T-helper 17 cell (primary cell): ENCODE data around the gene TFDP3. TPM values are rescaled to one million over a fixed set of nuclear protein-coding genes. Genes with fewer than 3 reads are reported as not detected.

Experiments used
- ATAC-seq: fragments of 150-1000 bp; cut with Tn5 transposase; 2 replicates; pipeline ENCODE4 v1.10.0; 2021; ENCODE audit warnings: mild to moderate bottlenecking, moderate library complexity
- DNase-seq, 3 donors: peaks; one replicate each; pipeline versions ENCODE4 v3.0.0 to v3.0.0-alpha.2; 2020 to 2021
- H3K9me3 ChIP-seq: one replicate; pipeline ENCODE4 v1.7.0; 2013; ENCODE audit warnings: low read length, mild to moderate bottlenecking; ENCODE audit not compliant: control insufficient read depth, poor library complexity, severe bottlenecking
- H3K27ac Mint-ChIP-seq: one replicate; pipeline ENCODE4 v1.8.0; 2022; ENCODE audit warnings: mild to moderate bottlenecking, moderate library complexity, mixed read lengths
- H3K27me3 Mint-ChIP-seq: one replicate; pipeline ENCODE4 v1.8.0; 2022; ENCODE audit warnings: mixed read lengths
- H3K36me3 Mint-ChIP-seq: one replicate; pipeline ENCODE4 v1.8.0; 2022; ENCODE audit warnings: low read depth, mixed read lengths
- H3K4me1 Mint-ChIP-seq: one replicate; pipeline ENCODE4 v1.8.0; 2022; ENCODE audit warnings: mild to moderate bottlenecking, mixed read lengths
- H3K4me3 Mint-ChIP-seq: one replicate; pipeline ENCODE4 v1.8.0; 2022; ENCODE audit warnings: mild to moderate bottlenecking, moderate library complexity, mixed read lengths
- total RNA-seq, 4 donors: library from RNA in 2 of 4; stranded (reverse) in 2 of 4; gene quantifications; one replicate each; pipeline ENCODE4 v1.2.3 and lab custom pipeline; 2022 to 2026

The TFDP3 gene
- total RNA-seq, 2 donors from 2014 or later: not detected

DNA sequence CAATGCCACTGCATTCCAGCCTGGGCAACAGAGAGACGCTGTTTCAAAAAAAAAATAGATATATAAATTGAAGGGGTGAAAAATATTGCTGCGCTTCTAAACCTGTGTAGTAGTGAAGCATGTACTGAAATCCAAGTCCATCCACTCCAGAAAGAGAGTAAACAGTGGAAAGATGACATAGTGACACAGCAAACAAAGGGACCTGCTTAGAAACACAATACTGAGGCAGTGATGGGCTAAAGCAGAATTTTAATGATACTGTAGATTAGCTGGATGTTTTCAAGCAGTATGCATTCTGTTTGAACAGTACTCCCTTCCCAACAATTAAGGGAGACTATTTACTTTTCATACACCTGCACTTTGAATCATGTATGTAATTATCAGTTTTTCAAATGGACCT is 42.5 kb downstream of the TFDP3 start:
- Mint-ChIP-seq H3K27me3 (peaks cover 4% of the 10 kb centered on the region), H3K4me1 (no peaks in the 10 kb centered on the region), H3K36me3 (no peaks in the 10 kb centered on the region), H3K4me3 (no peak overlapping the region), H3K27ac (no peak overlapping the region)
- ATAC-seq: no peak
- DNase-seq: no peak
- H3K9me3 ChIP-seq: no peaks in the 10 kb centered on the region

DNA sequence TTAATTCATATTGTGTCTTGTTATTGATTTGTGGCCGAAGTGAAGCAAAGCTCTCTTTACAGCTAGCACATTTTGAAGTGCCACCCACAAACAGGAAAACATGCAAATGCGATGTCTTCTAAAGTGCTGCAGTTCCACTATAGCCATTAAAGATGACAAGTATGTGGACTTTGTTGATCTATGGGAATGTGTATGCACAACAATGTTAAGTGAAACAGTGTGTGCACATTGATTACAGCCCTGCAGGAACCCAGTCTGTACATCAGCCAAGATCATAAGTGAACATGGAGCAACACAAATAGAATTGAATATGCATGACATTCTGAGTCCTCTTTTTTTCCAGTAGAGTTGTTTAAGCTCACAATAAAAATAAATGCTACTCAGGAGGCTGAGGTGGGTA is 43.0 kb downstream of the TFDP3 start:
- no peaks in the 10 kb centered on the region for H3K9me3 ChIP-seq
- Mint-ChIP-seq H3K4me1 (no peaks in the 10 kb centered on the region), H3K36me3 (no peaks in the 10 kb centered on the region), H3K27ac (no peak overlapping the region), H3K4me3 (no peak overlapping the region), H3K27me3 (peaks cover 4% of the 10 kb centered on the region)
- ATAC-seq (no peak), DNase-seq (no peak)

GRCh38 chrX:133171962-133172708 is 46.0 kb downstream of the TFDP3 start:
- H3K4me3 Mint-ChIP-seq: no peak overlapping the region
- peaks cover under 1% of the 10 kb centered on the region for H3K27me3 Mint-ChIP-seq
- DNase-seq (no peak), ATAC-seq (no peak)
- no peaks in the 10 kb centered on the region for H3K9me3 ChIP-seq
- H3K4me1 Mint-ChIP-seq: no peaks in the 10 kb centered on the region
- H3K27ac Mint-ChIP-seq: no peak overlapping the region
- peaks cover 2% of the 10 kb centered on the region for H3K36me3 Mint-ChIP-seq

Other genes starting within 250 kb of the TFDP3 start
- gene USP26, start 121.2 kb downstream of the TFDP3 start, total RNA-seq: not detected
- gene GPC4, start 197.1 kb upstream of the TFDP3 start, total RNA-seq: not detected